T-helper 2 cell treated with Interferon-gamma antibody and Interleukin-4, amounts not matched to agents 5 μg/mL and 100 μg/mL, for 36 hours (primary cell): Measurements from ENCODE around the gene RBMS3.

ENCODE experiments used
- DNase-seq: peaks from one replicate; pipeline ENCODE4 v3.0.0; 2021; ENCODE audit warnings: low spot score
- H3K27ac Mint-ChIP-seq: one replicate; pipeline ENCODE4 v1.8.0; 2021; ENCODE audit warnings: mild to moderate bottlenecking, mixed read lengths
- H3K27me3 Mint-ChIP-seq: one replicate; pipeline ENCODE4 v1.8.0; 2021; ENCODE audit warnings: low read depth, mixed read lengths
- H3K36me3 Mint-ChIP-seq: one replicate; pipeline ENCODE4 v1.8.0; 2021; ENCODE audit warnings: low read depth, mixed read lengths
- H3K4me1 Mint-ChIP-seq: one replicate; pipeline ENCODE4 v1.8.0; 2021; ENCODE audit warnings: low read depth, mixed read lengths
- H3K4me3 Mint-ChIP-seq: one replicate; pipeline ENCODE4 v1.8.0; 2022; ENCODE audit warnings: mild to moderate bottlenecking, moderate library complexity, mixed read lengths
- H3K9me3 Mint-ChIP-seq: one replicate; pipeline ENCODE4 v1.8.0; 2021; ENCODE audit warnings: mixed read lengths

Gene RBMS3

GRCh38 chr3:29827756-29828155, 546.9 kb downstream of the RBMS3 start:
- no peaks in the 10 kb centered on the region for H3K36me3 Mint-ChIP-seq
- H3K9me3 Mint-ChIP-seq: no peaks in the 10 kb centered on the region
- no peak for DNase-seq
- H3K27me3 Mint-ChIP-seq: no peaks in the 10 kb centered on the region
- H3K4me3 Mint-ChIP-seq: no peak overlapping the region
- H3K4me1 Mint-ChIP-seq: no peaks in the 10 kb centered on the region
- H3K27ac Mint-ChIP-seq: no peak overlapping the region

- DNase-seq: no peak
- Mint-ChIP-seq H3K4me3 (no peak overlapping the region), H3K27me3 (peaks cover 3% of the 10 kb centered on the region), H3K27ac (no peak overlapping the region), H3K4me1 (no peaks in the 10 kb centered on the region), H3K9me3 (no peaks in the 10 kb centered on the region), H3K36me3 (no peaks in the 10 kb centered on the region)
These were observed 548.5 kb downstream of the RBMS3 start for GRCh38 chr3:29829340-29829739.

- no peaks in the 10 kb centered on the region for H3K36me3 Mint-ChIP-seq
- no peaks in the 10 kb centered on the region for H3K4me1 Mint-ChIP-seq
- H3K4me3 Mint-ChIP-seq: no peak overlapping the region
- no peaks in the 10 kb centered on the region for H3K27me3 Mint-ChIP-seq
- H3K27ac Mint-ChIP-seq: no peak overlapping the region
- no peaks in the 10 kb centered on the region for H3K9me3 Mint-ChIP-seq
- no peak for DNase-seq
These were observed 569.8 kb downstream of the RBMS3 start for GRCh38 chr3:29850641-29851040.

- no peak for DNase-seq
- no peaks in the 10 kb centered on the region for H3K27me3 Mint-ChIP-seq
- no peaks in the 10 kb centered on the region for H3K4me1 Mint-ChIP-seq
- H3K27ac Mint-ChIP-seq: no peak overlapping the region
- H3K36me3 Mint-ChIP-seq: no peaks in the 10 kb centered on the region
- no peak overlapping the region for H3K4me3 Mint-ChIP-seq
- no peaks in the 10 kb centered on the region for H3K9me3 Mint-ChIP-seq
These were observed 571.9 kb downstream of the RBMS3 start for GRCh38 chr3:29852767-29853166.

GRCh38 chr3:29853841-29854397, 573.0 kb downstream of the RBMS3 start:
- DNase-seq: no peak
- H3K4me3 Mint-ChIP-seq: no peak overlapping the region
- H3K27me3 Mint-ChIP-seq: no peaks in the 10 kb centered on the region
- no peaks in the 10 kb centered on the region for H3K4me1 Mint-ChIP-seq
- no peaks in the 10 kb centered on the region for H3K9me3 Mint-ChIP-seq
- no peaks in the 10 kb centered on the region for H3K36me3 Mint-ChIP-seq
- H3K27ac Mint-ChIP-seq: no peak overlapping the region

GRCh38 chr3:29854821-29855220, 574.0 kb downstream of the RBMS3 start:
- H3K27ac Mint-ChIP-seq: no peak overlapping the region
- no peaks in the 10 kb centered on the region for H3K4me1 Mint-ChIP-seq
- H3K36me3 Mint-ChIP-seq: no peaks in the 10 kb centered on the region
- DNase-seq: no peak
- no peaks in the 10 kb centered on the region for H3K27me3 Mint-ChIP-seq
- no peak overlapping the region for H3K4me3 Mint-ChIP-seq
- no peaks in the 10 kb centered on the region for H3K9me3 Mint-ChIP-seq

- H3K36me3 Mint-ChIP-seq: no peaks in the 10 kb centered on the region
- H3K4me3 Mint-ChIP-seq: no peak overlapping the region
- H3K4me1 Mint-ChIP-seq: no peaks in the 10 kb centered on the region
- no peak for DNase-seq
- H3K27ac Mint-ChIP-seq: no peak overlapping the region
- no peaks in the 10 kb centered on the region for H3K27me3 Mint-ChIP-seq
- no peaks in the 10 kb centered on the region for H3K9me3 Mint-ChIP-seq
These were observed 578.9 kb downstream of the RBMS3 start for GRCh38 chr3:29859726-29860270.

GRCh38 chr3:29864809-29865208, 583.9 kb downstream of the RBMS3 start:
- no peak for DNase-seq
- no peaks in the 10 kb centered on the region for H3K4me1 Mint-ChIP-seq
- H3K36me3 Mint-ChIP-seq: no peaks in the 10 kb centered on the region
- H3K4me3 Mint-ChIP-seq: no peak overlapping the region
- no peak overlapping the region for H3K27ac Mint-ChIP-seq
- H3K9me3 Mint-ChIP-seq: no peaks in the 10 kb centered on the region
- H3K27me3 Mint-ChIP-seq: no peaks in the 10 kb centered on the region

- no peaks in the 10 kb centered on the region for H3K9me3 Mint-ChIP-seq
- H3K36me3 Mint-ChIP-seq: no peaks in the 10 kb centered on the region
- no peak overlapping the region for H3K4me3 Mint-ChIP-seq
- no peak for DNase-seq
- no peak overlapping the region for H3K27ac Mint-ChIP-seq
- H3K4me1 Mint-ChIP-seq: no peaks in the 10 kb centered on the region
- H3K27me3 Mint-ChIP-seq: no peaks in the 10 kb centered on the region
These were observed 587.8 kb downstream of the RBMS3 start for GRCh38 chr3:29868543-29869101.

- Mint-ChIP-seq H3K4me3 (no peak overlapping the region), H3K27ac (no peak overlapping the region), H3K36me3 (no peaks in the 10 kb centered on the region), H3K27me3 (no peaks in the 10 kb centered on the region), H3K4me1 (no peaks in the 10 kb centered on the region), H3K9me3 (no peaks in the 10 kb centered on the region)
- DNase-seq: no peak
These were observed 589.3 kb downstream of the RBMS3 start for GRCh38 chr3:29870136-29870535.

- Mint-ChIP-seq H3K27ac (no peak overlapping the region), H3K9me3 (no peaks in the 10 kb centered on the region), H3K4me3 (no peak overlapping the region), H3K27me3 (no peaks in the 10 kb centered on the region), H3K4me1 (no peaks in the 10 kb centered on the region), H3K36me3 (no peaks in the 10 kb centered on the region)
- no peak for DNase-seq
These were observed 590.2 kb downstream of the RBMS3 start for GRCh38 chr3:29871087-29871486.

- no peak for DNase-seq
These were observed 599.9 kb downstream of the RBMS3 start for GRCh38 chr3:29880809-29881208.

GRCh38 chr3:29887451-29887850, 606.6 kb downstream of the RBMS3 start:
- H3K4me1 Mint-ChIP-seq: no peaks in the 10 kb centered on the region
- H3K4me3 Mint-ChIP-seq: no peak overlapping the region
- no peaks in the 10 kb centered on the region for H3K36me3 Mint-ChIP-seq
- no peaks in the 10 kb centered on the region for H3K9me3 Mint-ChIP-seq
- no peaks in the 10 kb centered on the region for H3K27me3 Mint-ChIP-seq
- DNase-seq: no peak
- H3K27ac Mint-ChIP-seq: no peak overlapping the region

More at GRCh38 chr3:29880809-29881208, 599.9 kb downstream of the RBMS3 start:
- H3K4me1 Mint-ChIP-seq: no peaks in the 10 kb centered on the region
- no peaks in the 10 kb centered on the region for H3K9me3 Mint-ChIP-seq
- H3K4me3 Mint-ChIP-seq: no peak overlapping the region
- H3K36me3 Mint-ChIP-seq: no peaks in the 10 kb centered on the region
- H3K27me3 Mint-ChIP-seq: peaks cover 6% of the 10 kb centered on the region
- H3K27ac Mint-ChIP-seq: no peak overlapping the region

GRCh38 chr3:29889215-29889614, 608.3 kb downstream of the RBMS3 start:
- Mint-ChIP-seq H3K4me3 (no peak overlapping the region), H3K36me3 (no peaks in the 10 kb centered on the region), H3K9me3 (no peaks in the 10 kb centered on the region), H3K27me3 (no peaks in the 10 kb centered on the region), H3K27ac (no peak overlapping the region), H3K4me1 (no peaks in the 10 kb centered on the region)
- no peak for DNase-seq

- Mint-ChIP-seq H3K4me3 (no peak overlapping the region), H3K36me3 (no peaks in the 10 kb centered on the region), H3K27me3 (peaks cover 3% of the 10 kb centered on the region), H3K27ac (no peak overlapping the region), H3K4me1 (no peaks in the 10 kb centered on the region), H3K9me3 (no peaks in the 10 kb centered on the region)
- DNase-seq: no peak
These were observed 609.9 kb downstream of the RBMS3 start for GRCh38 chr3:29890801-29891200.
